Measurements from ENCODE around the gene MTUS2. TPM values are rescaled to one million over a fixed set of nuclear protein-coding genes. Genes with fewer than 3 reads are reported as not detected.

Gene MTUS2
- total and polyA plus RNA-seq, 4 donors = under 0.01 to 0.70 (median 0.15) TPM

GRCh38 chr13:29125191-29125933 is 305.2 kb downstream of the MTUS2 start:
- DNase-seq (ENCODE audit: low spot score) = no peak
- TF ChIP-seq FOXA1 (IDR thresholded peaks at IDR 0.05) = no peak
- TF ChIP-seq FOXA2 (IDR thresholded peaks at IDR 0.05) = no peak

GRCh38 chr13:29125934-29126424 is 305.8 kb downstream of the MTUS2 start:
- Histone ChIP-seq H3K4me1 (ENCODE audit: control insufficient read depth in 4 of 4, insufficient read depth in 4 of 4, low read length in 3 of 4) (peaks cover 2 to 15% (median 9%) of the 10 kb centered on the region in 4 donors), H3K9me3 (ENCODE audit: control insufficient read depth in 4 of 4, low read length in 3 of 4) (no peaks in the 10 kb centered on the region), H3K27ac (ENCODE audit: low read depth in 1 of 2, low read length in 2 of 2) (no peak overlapping the region), H3K27me3 (ENCODE audit: control insufficient read depth in 4 of 4, insufficient read depth in 4 of 4, low read length in 3 of 4) (no peaks in the 10 kb centered on the region), H3K9ac (ENCODE audit: low read depth in 1 of 2, low read length in 2 of 2) (no peak overlapping the region), H3K36me3 (ENCODE audit: control insufficient read depth in 4 of 4, insufficient read depth in 3 of 4, low read depth in 1 of 4, low read length in 3 of 4) (no peaks in the 10 kb centered on the region), H3K4me3 (ENCODE audit: low read depth in 1 of 3, low read length in 3 of 3) (no peak overlapping the region)
- TF ChIP-seq MAX (IDR thresholded peaks at IDR 0.05) (no peak), SP1 (IDR thresholded peaks at IDR 0.05) (no peak), HNF4G (IDR thresholded peaks at IDR 0.05) (no peak), RXRA (IDR thresholded peaks at IDR 0.05) (no peak), TAF1 (conservative IDR thresholded peaks at IDR 0.05) (no peak), NR2F2 (IDR thresholded peaks at IDR 0.05) (no peak), EGR1 (IDR thresholded peaks at IDR 0.05; ENCODE audit: low read depth in 2 of 2) (no peak), FOXA2 (IDR thresholded peaks at IDR 0.05) (no peak), GABPA (IDR thresholded peaks at IDR 0.05 in 1 of 2, conservative IDR thresholded peaks at IDR 0.05 in 1 of 2) (no peak), RAD21 (IDR thresholded peaks at IDR 0.05) (no peak), YY1 (IDR thresholded peaks at IDR 0.05) (no peak), HNF4A (conservative IDR thresholded peaks at IDR 0.05) (no peak), ATF3 (IDR thresholded peaks at IDR 0.05) (no peak), FOXA1 (IDR thresholded peaks at IDR 0.05) (no peak), ZBTB33 (IDR thresholded peaks at IDR 0.05) (no peak), JUND (IDR thresholded peaks at IDR 0.05) (no peak), CTCF (IDR thresholded peaks at IDR 0.05; ENCODE audit: low read depth, low read length, missing input control) (no peak), REST (IDR thresholded peaks at IDR 0.05) (no peak)
- DNase-seq (ENCODE audit: low spot score) = no peak
- WGBS = 77% methylated on average over 5 of the region's 5 CpGs

More at GRCh38 chr13:29125191-29125933, 305.2 kb downstream of the MTUS2 start:
- H3K27me3 ChIP-seq (ENCODE audit: control insufficient read depth in 4 of 4, insufficient read depth in 4 of 4, low read length in 3 of 4) = no peaks in the 10 kb centered on the region
- no peak overlapping the region for H3K9ac ChIP-seq (ENCODE audit: low read depth in 1 of 2, low read length in 2 of 2)
- H3K4me3 ChIP-seq (ENCODE audit: low read depth in 1 of 3, low read length in 3 of 3) = no peak overlapping the region
- H3K9me3 ChIP-seq (ENCODE audit: control insufficient read depth in 4 of 4, low read length in 3 of 4) = no peaks in the 10 kb centered on the region
- peaks cover 2 to 15% (median 9%) of the 10 kb centered on the region in 4 donors for H3K4me1 ChIP-seq (ENCODE audit: control insufficient read depth in 4 of 4, insufficient read depth in 4 of 4, low read length in 3 of 4)
- H3K27ac ChIP-seq (ENCODE audit: low read depth in 1 of 2, low read length in 2 of 2) = no peak overlapping the region
- no peaks in the 10 kb centered on the region for H3K36me3 ChIP-seq (ENCODE audit: control insufficient read depth in 4 of 4, insufficient read depth in 3 of 4, low read depth in 1 of 4, low read length in 3 of 4)
- WGBS = 69% methylated on average over 5 of the region's 5 CpGs
